Endothelial cell of umbilical vein (primary cell): ENCODE results near the gene AFG3L2. TPM values are rescaled to one million over a fixed set of nuclear protein-coding genes. Genes with fewer than 3 reads are reported as not detected.

ENCODE experiments used
- BruUV-seq: library from RNA; stranded (reverse); fragments of 400-500 nt; replicated peaks from 2 replicates; lab custom pipeline; 2021; lab: Mats Ljungman, UMichigan
- CTCF ChIA-PET: fragments of 300-600, 350-600 bp; sonication (Branson Sonifier 250); formaldehyde crosslinking; loops from one replicate; lab custom pipeline; 2021; ENCODE audit warnings: antibody characterized with exemption, inconsistent platforms; lab: Charles Lee
- POLR2A ChIA-PET: fragments of 300-600, 350-600 bp; sonication (Branson Sonifier 250); formaldehyde crosslinking; loops from one replicate; lab custom pipeline; 2021; ENCODE audit warnings: antibody characterized with exemption, inconsistent platforms; lab: Charles Lee
- DNase-seq: peaks from one replicate; pipeline ENCODE4 v3.0.0-alpha.2; 2011; ENCODE audit warnings: low read depth, low spot score
- FAIRE-seq: peaks from 2 replicates; lab custom pipeline; 2011; peaks lifted over from hg19 to GRCh38; lab: Jason Lieb, UNC
- H2AFZ ChIP-seq: 2 replicates; pipeline ENCODE4 v1.6.0; 2012; ENCODE audit warnings: low read depth, low read length, control low read depth, inconsistent platforms
- H3K27ac ChIP-seq: 2 replicates; pipeline ENCODE4 v1.5.1; 2011; ENCODE audit warnings: low read depth, mild to moderate bottlenecking, control low read depth, low read length, moderate library complexity; ENCODE audit not compliant: insufficient read depth
- H3K27me3 ChIP-seq, 2 experiments: 2 replicates each; pipeline versions ENCODE4 v1.6.0 to v1.6.1; 2011; ENCODE audit warnings: low read length in 2 of 2, mixed read lengths in 1 of 2; ENCODE audit not compliant: control insufficient read depth in 2 of 2, insufficient read depth in 2 of 2
- H3K36me3 ChIP-seq, 2 experiments: 2 replicates in 1 of 2; 3 replicates in 1 of 2; pipeline ENCODE4 v1.5.1; 2011; ENCODE audit warnings: low read length in 2 of 2, mild to moderate bottlenecking in 1 of 2, moderate library complexity in 1 of 2; ENCODE audit not compliant: control insufficient read depth in 2 of 2, insufficient read depth in 2 of 2; ENCODE audit errors: extremely low read depth in 1 of 2
- H3K4me1 ChIP-seq: 3 replicates; pipeline ENCODE4 v1.5.1; 2011; ENCODE audit warnings: mild to moderate bottlenecking, low read length; ENCODE audit not compliant: control insufficient read depth, insufficient read depth; ENCODE audit errors: extremely low read depth
- H3K4me2 ChIP-seq: 2 replicates; pipeline ENCODE4 v1.6.1; 2011; ENCODE audit warnings: low read length, control low read depth, mixed read lengths; ENCODE audit not compliant: insufficient read depth
- H3K4me3 ChIP-seq, 3 experiments: fragments of 200-600 bp in 1 of 3; sonication (generic), shearing (Covaris generic) in 1 of 3; replicated peaks in 1 of 3; 2 replicates each; pipeline ENCODE4 v1.5.1; 2011 to 2016; ENCODE audit warnings: control low read depth in 3 of 3, low read length in 3 of 3, mild to moderate bottlenecking in 2 of 3, inconsistent platforms in 1 of 3, low read depth in 1 of 3, moderate library complexity in 1 of 3; ENCODE audit not compliant: insufficient read depth in 1 of 3
- H3K79me2 ChIP-seq: 2 replicates; pipeline ENCODE4 v1.6.0; 2012; ENCODE audit warnings: low read length, inconsistent platforms; ENCODE audit not compliant: control insufficient read depth, insufficient read depth
- H3K9ac ChIP-seq: replicated peaks from 2 replicates; pipeline ENCODE3; 2011; ENCODE audit warnings: low read length, control low read depth; ENCODE audit not compliant: insufficient read depth; ENCODE audit errors: extremely low read depth
- H3K9me1 ChIP-seq: replicated peaks from 3 replicates; pipeline ENCODE4 v1.6.0; 2011; ENCODE audit warnings: mild to moderate bottlenecking, low read length; ENCODE audit not compliant: control insufficient read depth, insufficient read depth; ENCODE audit errors: extremely low read depth
- H3K9me3 ChIP-seq: replicated peaks from 2 replicates; pipeline ENCODE4 v1.5.1; 2012; ENCODE audit warnings: low read length, inconsistent platforms; ENCODE audit not compliant: control insufficient read depth, insufficient read depth
- H4K20me1 ChIP-seq: replicated peaks from 2 replicates; pipeline ENCODE3; 2011; ENCODE audit warnings: mild to moderate bottlenecking, low read length; ENCODE audit not compliant: control insufficient read depth, insufficient read depth; ENCODE audit errors: extremely low read depth
- CTCF ChIP-seq, 2 donors: IDR thresholded peaks; 1 replicate in 1 of 2; 2 replicates in 1 of 2; pipeline ENCODE4 v1.5.1; 2011; ENCODE audit warnings: low read length in 2 of 2, mild to moderate bottlenecking in 2 of 2, moderate library complexity in 2 of 2, control low read depth in 1 of 2, inconsistent platforms in 1 of 2, low read depth in 1 of 2; ENCODE audit not compliant: insufficient read depth in 1 of 2; ENCODE audit errors: extremely low read depth in 1 of 2
- EZH2 ChIP-seq: IDR thresholded peaks from 2 replicates; pipeline ENCODE4 v1.6.1; 2012; ENCODE audit warnings: borderline replicate concordance, low read depth, mild to moderate bottlenecking, moderate library complexity, low read length, inconsistent platforms; ENCODE audit not compliant: severe bottlenecking
- FOS ChIP-seq: IDR thresholded peaks from 2 replicates; pipeline ENCODE4 v1.6.1; 2011; ENCODE audit warnings: mild to moderate bottlenecking, low read length, moderate library complexity, borderline replicate concordance; ENCODE audit not compliant: insufficient read depth
- GATA2 ChIP-seq: IDR thresholded peaks from 2 replicates; pipeline ENCODE4 v1.7.0; 2011; ENCODE audit warnings: low read depth, mild to moderate bottlenecking, moderate library complexity, mixed read lengths, low read length; ENCODE audit not compliant: insufficient read length, insufficient read depth
- JUN ChIP-seq: IDR thresholded peaks from 2 replicates; pipeline ENCODE4 v1.6.1; 2011; ENCODE audit warnings: borderline replicate concordance, low read depth; ENCODE audit not compliant: insufficient read length, insufficient read depth
- MAX ChIP-seq: IDR thresholded peaks from 2 replicates; pipeline ENCODE4 v1.6.1; 2011; ENCODE audit not compliant: insufficient read depth, insufficient read length
- MYC ChIP-seq: IDR thresholded peaks from one replicate; pipeline ENCODE4 v1.6.1; 2011; ENCODE audit warnings: mild to moderate bottlenecking, low read depth, low read length
- POLR2A ChIP-seq: IDR thresholded peaks from 2 replicates; pipeline ENCODE4 v1.6.1; 2012; ENCODE audit warnings: low read depth, mild to moderate bottlenecking, control low read depth, low read length
- POLR2AphosphoS5 ChIP-seq: IDR thresholded peaks from 2 replicates; pipeline ENCODE4 v1.6.1; 2012; ENCODE audit warnings: low read depth, mild to moderate bottlenecking, control low read depth, low read length, moderate library complexity; ENCODE audit not compliant: insufficient read depth
- dilution Hi-C: fragments of 300-500 bp; cut with MboI; formaldehyde crosslinking; loops from one replicate; pipeline ENCODE4 v1.15.0; 2019; ENCODE audit warnings: low sequenced_read_pairs; ENCODE audit not compliant: extremely low pct_ligation_motif_present
- intact Hi-C: fragments of 100-400 bp; cut with micrococcal nuclease; formaldehyde crosslinking; loops from one replicate; pipeline ENCODE4 v1.10.0; 2022
- polyA plus RNA-seq, 4 experiments: library from polyadenylated mRNA; depleted of rRNA in 3 of 4; stranded (reverse) in 3 of 4; unstranded in 1 of 4; fragments of >200 nt; gene quantifications; 2 replicates each; pipeline versions ENCODE4 v1.2.1 to v1.2.3, GENCODE V29; 2011 to 2012; ENCODE audit warnings: missing spikeins in 1 of 4
- total RNA-seq: library from RNA; stranded (reverse); gene quantifications from 2 replicates; pipeline ENCODE4 v1.2.3, GENCODE V29; 2021

The AFG3L2 gene
- total and polyA plus RNA-seq, 2 donors (not counting 3 experiments of a cell fraction or from before 2014, with no cell fraction given): 19.3 to 42.4 TPM

- intact Hi-C loops: no loop called here
- peaks cover 48% of the 10 kb centered on the region for H3K4me1 ChIP-seq
- peaks cover 14 to 28% of the 10 kb centered on the region in 2 experiments for H3K36me3 ChIP-seq
- ChIA-PET POLR2A (interaction anchor here (0.7 to 1.4 kb wide), 4 partner anchors 15 to 328 kb away, joined by 3 to 9 read pairs (median 4); no protein-coding TSS in a partner anchor), CTCF (interaction anchor here (1.1 to 4.7 kb wide), 5 partner anchors 15 to 74 kb away, joined by 3 to 109 read pairs (median 19); no protein-coding TSS in a partner anchor)
- H3K9ac ChIP-seq: no peak overlapping the region
- DNase-seq: no peak
- no peak overlapping the region for H2AFZ ChIP-seq
- H3K4me3 ChIP-seq: peak overlapping the region in 1 of 3 experiments; percentile 47
- dilution Hi-C loops: no loop called here
- peaks cover 89% of the 10 kb centered on the region for H3K79me2 ChIP-seq
- no peaks in the 10 kb centered on the region for H3K9me3 ChIP-seq
- TF ChIP-seq FOS (no peak), CTCF (IDR thresholded peaks at IDR 0.05; ENCODE audit: extremely low read depth in 1 of 2, insufficient read depth in 1 of 2, low read depth in 1 of 2, low read length in 2 of 2) (no peak), MYC (no peak), POLR2AphosphoS5 (no peak), JUN (no peak), MAX (no peak), GATA2 (no peak), EZH2 (no peak), POLR2A (no peak)
- peaks cover 5% of the 10 kb centered on the region for H4K20me1 ChIP-seq
- no TSS peak for BruUV-seq
- FAIRE-seq: no peak
- no peaks in the 10 kb centered on the region for H3K9me1 ChIP-seq
- H3K27me3 ChIP-seq: no peaks in the 10 kb centered on the region
- H3K27ac ChIP-seq: peak overlapping the region; percentile 53
- peak overlapping the region; percentile 72 for H3K4me2 ChIP-seq
Measured at GRCh38 chr18:12310762-12311161, 66.3 kb downstream of the AFG3L2 start.
